Astrocyte (in vitro differentiated cells and primary cell): ENCODE measurements around the gene MIEF1. TPM values are rescaled to one million over a fixed set of nuclear protein-coding genes. Genes with fewer than 3 reads are reported as not detected.

Experiments
- DNase-seq: peaks from one replicate; pipeline ENCODE4 v3.0.0-alpha.2; 2010; ENCODE audit warnings: low read depth
- FAIRE-seq: peaks from 2 replicates; lab custom pipeline; 2011; peaks lifted over from hg19 to GRCh38; lab: Jason Lieb, UNC
- H2AFZ ChIP-seq: 2 replicates; pipeline ENCODE4 v1.6.0; 2012; ENCODE audit warnings: low read depth, low read length, inconsistent platforms
- H3K27ac ChIP-seq: 2 replicates; pipeline ENCODE4 v1.5.1; 2011; ENCODE audit warnings: low read depth, low read length, inconsistent platforms
- H3K27me3 ChIP-seq: 2 replicates; pipeline ENCODE4 v1.6.0; 2011; ENCODE audit warnings: low read length, inconsistent platforms; ENCODE audit not compliant: insufficient read depth
- H3K36me3 ChIP-seq: 2 replicates; pipeline ENCODE4 v1.5.1; 2011; ENCODE audit warnings: low read length, inconsistent platforms; ENCODE audit not compliant: insufficient read depth
- H3K4me1 ChIP-seq: 2 replicates; pipeline ENCODE4 v1.5.1; 2011; ENCODE audit warnings: low read length, inconsistent platforms; ENCODE audit not compliant: insufficient read depth
- H3K4me2 ChIP-seq: 2 replicates; pipeline ENCODE4 v1.6.0; 2012; ENCODE audit warnings: low read length, inconsistent platforms
- H3K4me3 ChIP-seq: 2 replicates; pipeline ENCODE4 v1.5.1; 2011; ENCODE audit warnings: low read depth, mild to moderate bottlenecking, low read length, inconsistent platforms; ENCODE audit not compliant: insufficient read depth
- H3K79me2 ChIP-seq: 2 replicates; pipeline ENCODE4 v1.6.0; 2012; ENCODE audit warnings: mild to moderate bottlenecking, low read length, inconsistent platforms; ENCODE audit not compliant: insufficient read depth
- H3K9ac ChIP-seq: 2 replicates; pipeline ENCODE4 v1.6.0; 2012; ENCODE audit warnings: mild to moderate bottlenecking, low read length, inconsistent platforms
- H3K9me3 ChIP-seq: 2 replicates; pipeline ENCODE4 v1.5.1; 2012; ENCODE audit warnings: low read depth, mild to moderate bottlenecking, low read length, inconsistent platforms; ENCODE audit not compliant: insufficient read depth
- H4K20me1 ChIP-seq: 2 replicates; pipeline ENCODE4 v1.6.0; 2012; ENCODE audit warnings: low read length, inconsistent platforms; ENCODE audit not compliant: insufficient read depth
- H3K27ac Mint-ChIP-seq: one replicate; pipeline ENCODE4 v1.8.0; 2021; ENCODE audit warnings: mild to moderate bottlenecking, mixed read lengths; ENCODE audit not compliant: unreplicated experiment
- H3K27me3 Mint-ChIP-seq: one replicate; pipeline ENCODE4 v1.8.0; 2021; ENCODE audit warnings: low read depth, mixed read lengths; ENCODE audit not compliant: unreplicated experiment
- H3K36me3 Mint-ChIP-seq: one replicate; pipeline ENCODE4 v1.8.0; 2021; ENCODE audit warnings: low read depth, mixed read lengths; ENCODE audit not compliant: unreplicated experiment
- H3K4me1 Mint-ChIP-seq: one replicate; pipeline ENCODE4 v1.8.0; 2021; ENCODE audit warnings: low read depth, mixed read lengths; ENCODE audit not compliant: unreplicated experiment
- H3K4me3 Mint-ChIP-seq: one replicate; pipeline ENCODE4 v1.8.0; 2021; ENCODE audit warnings: mild to moderate bottlenecking, moderate library complexity, mixed read lengths; ENCODE audit not compliant: unreplicated experiment
- H3K9me3 Mint-ChIP-seq: one replicate; pipeline ENCODE4 v1.8.0; 2021; ENCODE audit warnings: mild to moderate bottlenecking, mixed read lengths; ENCODE audit not compliant: unreplicated experiment
- EZH2 ChIP-seq: IDR thresholded peaks from 2 replicates; pipeline ENCODE4 v1.6.1; 2012; ENCODE audit warnings: mild to moderate bottlenecking, low read length, inconsistent platforms; ENCODE audit not compliant: insufficient read depth
- total RNA-seq: library from RNA; stranded (reverse); gene quantifications from 2 replicates; pipeline ENCODE4 v1.2.1, GENCODE V29; 2021
- TF ChIP-seq, protein P1 (sequence below): IDR thresholded peaks from 2 replicates; pipeline ENCODE4 v1.5.1; 2011; ENCODE audit warnings: low read depth, mild to moderate bottlenecking, inconsistent platforms, low read length, moderate library complexity; ENCODE audit not compliant: insufficient read depth

Gene MIEF1
- total RNA-seq, 1 donor from 2014 or later, result 35.6 TPM

DNA sequence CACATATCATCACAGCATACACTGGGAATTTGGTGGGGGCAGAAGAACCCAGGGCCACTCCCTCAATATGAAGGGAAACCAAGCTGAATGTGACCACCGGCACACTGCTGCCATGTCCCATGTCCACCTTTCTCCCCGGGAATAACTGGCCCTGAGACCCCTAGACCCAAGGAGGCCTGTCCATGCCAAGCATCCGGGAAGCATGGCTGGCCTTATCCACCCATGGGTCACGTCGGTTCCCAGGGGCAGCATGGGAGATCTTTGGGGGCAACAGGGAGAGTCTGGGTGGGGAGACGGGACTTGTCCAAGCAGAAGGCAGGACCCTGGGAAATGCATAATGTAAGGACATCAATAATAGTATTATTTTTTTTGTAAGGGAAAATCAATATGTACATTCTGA is 10.4 kb upstream of the MIEF1 start:
- no peak overlapping the region for H3K4me3 Mint-ChIP-seq

DNA sequence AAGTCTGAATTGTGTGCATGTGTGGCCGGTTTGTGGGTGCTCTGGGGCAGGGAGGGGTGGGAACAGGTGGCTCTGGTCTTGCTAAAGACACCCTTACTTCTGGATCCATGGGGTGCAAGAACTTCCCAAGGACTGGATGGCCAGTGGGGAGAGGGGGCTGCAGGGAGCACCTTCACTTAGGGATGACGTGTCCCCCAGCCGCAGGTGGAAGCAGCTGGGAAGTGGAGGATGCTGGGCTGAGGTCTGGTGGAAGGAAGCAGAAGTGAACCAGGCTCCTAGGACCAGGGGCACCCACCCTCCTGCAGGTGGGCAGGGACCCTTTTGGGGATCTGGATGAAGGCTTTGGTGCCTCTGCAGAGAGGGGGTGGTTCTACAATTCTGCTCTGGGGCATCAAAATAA is 9.9 kb upstream of the MIEF1 start:
- peaks cover 14% of the 10 kb centered on the region for H3K4me1 ChIP-seq
- DNase-seq (no peak), FAIRE-seq (no peak)
- peaks cover 4% of the 10 kb centered on the region for H3K36me3 Mint-ChIP-seq
- no peak overlapping the region for H3K9ac ChIP-seq
- no peaks in the 10 kb centered on the region for H3K36me3 ChIP-seq
- no peak overlapping the region for H3K27ac ChIP-seq
- no peak for TF ChIP-seq EZH2
- TF ChIP-seq, protein P1, sequence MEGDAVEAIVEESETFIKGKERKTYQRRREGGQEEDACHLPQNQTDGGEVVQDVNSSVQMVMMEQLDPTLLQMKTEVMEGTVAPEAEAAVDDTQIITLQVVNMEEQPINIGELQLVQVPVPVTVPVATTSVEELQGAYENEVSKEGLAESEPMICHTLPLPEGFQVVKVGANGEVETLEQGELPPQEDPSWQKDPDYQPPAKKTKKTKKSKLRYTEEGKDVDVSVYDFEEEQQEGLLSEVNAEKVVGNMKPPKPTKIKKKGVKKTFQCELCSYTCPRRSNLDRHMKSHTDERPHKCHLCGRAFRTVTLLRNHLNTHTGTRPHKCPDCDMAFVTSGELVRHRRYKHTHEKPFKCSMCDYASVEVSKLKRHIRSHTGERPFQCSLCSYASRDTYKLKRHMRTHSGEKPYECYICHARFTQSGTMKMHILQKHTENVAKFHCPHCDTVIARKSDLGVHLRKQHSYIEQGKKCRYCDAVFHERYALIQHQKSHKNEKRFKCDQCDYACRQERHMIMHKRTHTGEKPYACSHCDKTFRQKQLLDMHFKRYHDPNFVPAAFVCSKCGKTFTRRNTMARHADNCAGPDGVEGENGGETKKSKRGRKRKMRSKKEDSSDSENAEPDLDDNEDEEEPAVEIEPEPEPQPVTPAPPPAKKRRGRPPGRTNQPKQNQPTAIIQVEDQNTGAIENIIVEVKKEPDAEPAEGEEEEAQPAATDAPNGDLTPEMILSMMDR, result no peak
- H3K79me2 ChIP-seq, result no peaks in the 10 kb centered on the region
- peaks cover 5% of the 10 kb centered on the region for H3K4me1 Mint-ChIP-seq
- H3K4me3 ChIP-seq, result no peak overlapping the region
- H3K4me2 ChIP-seq, result no peak overlapping the region
- no peaks in the 10 kb centered on the region for H3K9me3 ChIP-seq
- H3K4me3 Mint-ChIP-seq, result no peak overlapping the region
- no peaks in the 10 kb centered on the region for H4K20me1 ChIP-seq
- no peaks in the 10 kb centered on the region for H3K9me3 Mint-ChIP-seq
- H2AFZ ChIP-seq, result no peak overlapping the region
- H3K27me3 Mint-ChIP-seq, result peaks cover 1% of the 10 kb centered on the region
- no peaks in the 10 kb centered on the region for H3K27me3 ChIP-seq
- H3K27ac Mint-ChIP-seq, result no peak overlapping the region

More for the DNA sequence above, 10.4 kb upstream of the MIEF1 start:
- H3K36me3 Mint-ChIP-seq, result peaks cover 4% of the 10 kb centered on the region
- H3K4me1 Mint-ChIP-seq, result peaks cover 5% of the 10 kb centered on the region
- H3K9me3 Mint-ChIP-seq, result no peaks in the 10 kb centered on the region
- peaks cover 1% of the 10 kb centered on the region for H3K27me3 Mint-ChIP-seq
- peak overlapping the region; percentile 53 for H3K27ac Mint-ChIP-seq
- no peak overlapping the region for H3K27ac ChIP-seq
- H3K4me3 ChIP-seq, result no peak overlapping the region
- no peaks in the 10 kb centered on the region for H3K27me3 ChIP-seq
- H3K79me2 ChIP-seq, result no peaks in the 10 kb centered on the region
- TF ChIP-seq EZH2, result no peak
- TF ChIP-seq, protein P1, result no peak
- no peak overlapping the region for H2AFZ ChIP-seq
- no peak overlapping the region for H3K4me2 ChIP-seq
- DNase-seq, result no peak
- no peaks in the 10 kb centered on the region for H4K20me1 ChIP-seq
- no peaks in the 10 kb centered on the region for H3K9me3 ChIP-seq
- no peak for FAIRE-seq
- H3K9ac ChIP-seq, result no peak overlapping the region
- H3K4me1 ChIP-seq, result peaks cover 14% of the 10 kb centered on the region
- H3K36me3 ChIP-seq, result no peaks in the 10 kb centered on the region

DNA sequence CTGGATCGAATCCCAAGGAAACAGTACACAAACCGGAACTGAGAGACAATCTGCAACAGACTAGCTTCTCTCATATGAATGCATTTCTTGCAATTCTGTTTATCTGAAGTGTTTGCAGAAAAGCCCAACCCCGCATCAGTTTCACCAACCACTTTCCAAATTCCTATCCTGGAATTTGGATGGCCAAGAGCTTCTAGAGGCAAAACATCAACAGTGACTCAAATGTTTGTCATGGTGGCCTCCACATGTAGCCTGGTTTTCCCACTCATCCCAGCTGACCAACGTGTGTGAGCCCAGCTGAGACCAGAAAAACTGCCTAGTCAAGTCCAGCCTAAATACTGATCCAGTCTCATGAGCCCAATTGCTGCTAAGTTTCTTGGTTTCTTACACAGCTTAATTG is 8.3 kb upstream of the MIEF1 start:
- peaks cover 4% of the 10 kb centered on the region for H3K36me3 Mint-ChIP-seq
- H3K79me2 ChIP-seq, result no peaks in the 10 kb centered on the region
- no peak overlapping the region for H3K9ac ChIP-seq
- peaks cover 5% of the 10 kb centered on the region for H3K4me1 Mint-ChIP-seq
- no peaks in the 10 kb centered on the region for H4K20me1 ChIP-seq
- H3K4me3 Mint-ChIP-seq, result no peak overlapping the region
- no peaks in the 10 kb centered on the region for H3K9me3 ChIP-seq
- DNase-seq (peak; percentile 71), FAIRE-seq (peak; percentile 99)
- no peaks in the 10 kb centered on the region for H3K9me3 Mint-ChIP-seq
- H3K4me3 ChIP-seq, result no peak overlapping the region
- H3K36me3 ChIP-seq, result no peaks in the 10 kb centered on the region
- no peak overlapping the region for H2AFZ ChIP-seq
- peaks cover 2% of the 10 kb centered on the region for H3K27me3 Mint-ChIP-seq
- no peak overlapping the region for H3K27ac Mint-ChIP-seq
- H3K27ac ChIP-seq, result no peak overlapping the region
- H3K4me1 ChIP-seq, result peaks cover 14% of the 10 kb centered on the region
- no peaks in the 10 kb centered on the region for H3K27me3 ChIP-seq
- TF ChIP-seq EZH2, result no peak
- TF ChIP-seq, protein P1, result no peak
- peak overlapping the region; percentile 54 for H3K4me2 ChIP-seq
